GOT3 (cell line): ENCODE measurements around the gene XRCC4.
"Not testable (repeated sequence)": the region's sequence is repeated elsewhere in the genome, so short reads cannot be mapped to it uniquely, and the experiment has no call there.

ENCODE experiments used
- DNase-seq: peaks from one replicate; lab custom pipeline; 2025; ENCODE audit warnings: mixed read lengths; lab: John Stamatoyannopoulos, UW

The XRCC4 gene

DNA sequence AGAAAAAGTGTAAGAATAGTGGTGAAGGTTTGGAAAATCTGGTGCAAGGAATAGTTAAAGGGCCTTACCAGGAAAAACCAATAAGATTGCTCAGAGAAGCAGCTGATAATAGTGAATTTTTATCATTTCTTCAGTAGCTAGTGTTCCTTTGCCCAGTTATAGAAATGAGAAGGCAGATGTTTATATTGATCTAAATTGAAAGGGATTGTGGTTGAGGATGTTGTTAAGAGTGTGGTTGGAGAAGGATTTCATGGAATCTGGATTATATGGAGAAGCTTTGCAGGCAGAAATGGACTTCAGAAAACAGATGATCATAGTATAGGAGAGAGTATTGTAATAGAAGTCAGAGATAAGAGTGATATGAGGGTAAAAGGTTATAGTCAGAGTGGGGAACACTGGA, 102.6 kb downstream of the XRCC4 start:
- no peak for DNase-seq

DNA sequence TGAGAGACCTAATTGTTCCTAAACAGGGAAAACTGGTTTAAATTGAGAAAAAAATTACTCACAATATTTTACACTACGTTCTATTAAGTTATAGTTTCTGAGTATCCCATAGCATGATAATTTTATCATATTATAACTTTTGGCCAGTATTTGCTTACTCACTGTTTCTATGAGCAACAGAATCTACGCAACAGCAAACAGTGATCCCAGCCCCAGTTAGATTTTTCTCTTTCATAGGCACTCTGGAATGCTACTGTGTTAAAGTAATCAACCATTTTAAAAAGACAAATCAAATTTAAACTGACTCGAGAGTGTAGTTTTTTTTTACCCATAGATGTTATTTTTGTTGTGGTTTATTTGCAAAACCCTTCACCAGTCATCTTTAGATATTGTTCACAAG, 107.2 kb downstream of the XRCC4 start:
- DNase-seq: no peak

DNA sequence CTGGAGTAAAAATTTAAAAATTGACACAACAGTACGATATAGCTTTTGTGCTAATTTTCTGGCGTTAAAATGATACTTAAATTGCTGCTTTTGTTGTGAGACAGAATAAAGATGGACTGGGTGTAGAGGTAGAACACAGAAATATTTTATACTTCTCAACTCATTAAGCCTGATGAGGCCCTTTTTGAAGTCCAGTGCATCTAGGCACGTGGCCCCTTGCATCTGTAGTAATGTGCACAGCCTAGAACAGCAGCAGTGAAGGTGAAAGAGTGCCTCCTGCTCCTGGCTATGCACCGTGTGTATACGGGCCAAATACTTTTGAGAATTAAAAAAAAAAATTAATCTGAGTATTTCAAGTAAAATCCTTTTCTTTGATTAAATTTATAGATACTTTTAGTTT, 115.6 kb downstream of the XRCC4 start:
- no peak for DNase-seq

DNA sequence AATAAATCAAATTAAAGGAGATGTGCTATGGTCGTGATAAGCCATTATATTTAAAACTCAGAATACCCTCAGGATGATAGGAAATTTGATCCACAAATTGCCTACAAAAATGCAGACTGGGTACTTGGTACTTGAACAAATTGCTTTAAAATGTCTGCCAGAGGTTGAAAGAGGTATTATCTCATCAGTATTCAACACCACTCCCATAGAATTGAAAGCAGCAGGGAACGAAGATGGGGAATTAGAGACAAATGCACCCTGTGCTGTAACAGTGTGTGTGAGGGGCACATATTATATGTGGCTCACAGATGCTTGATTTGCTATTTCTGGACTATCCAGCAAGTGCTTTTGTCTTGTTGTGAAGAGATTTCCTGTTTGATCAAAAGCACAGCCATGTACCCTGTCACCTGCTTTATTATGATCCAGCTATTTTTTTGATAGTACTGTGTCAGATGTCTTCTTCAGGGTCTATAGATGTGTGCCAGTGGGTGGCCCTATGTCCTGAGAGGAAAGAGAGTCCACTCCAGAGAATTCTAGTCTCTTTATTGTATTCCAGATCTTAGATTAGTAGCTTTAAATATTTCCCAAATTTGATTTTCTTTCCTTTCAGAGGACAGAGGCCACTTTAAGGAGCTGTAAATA, 120.1 kb downstream of the XRCC4 start:
- DNase-seq: no peak

DNA sequence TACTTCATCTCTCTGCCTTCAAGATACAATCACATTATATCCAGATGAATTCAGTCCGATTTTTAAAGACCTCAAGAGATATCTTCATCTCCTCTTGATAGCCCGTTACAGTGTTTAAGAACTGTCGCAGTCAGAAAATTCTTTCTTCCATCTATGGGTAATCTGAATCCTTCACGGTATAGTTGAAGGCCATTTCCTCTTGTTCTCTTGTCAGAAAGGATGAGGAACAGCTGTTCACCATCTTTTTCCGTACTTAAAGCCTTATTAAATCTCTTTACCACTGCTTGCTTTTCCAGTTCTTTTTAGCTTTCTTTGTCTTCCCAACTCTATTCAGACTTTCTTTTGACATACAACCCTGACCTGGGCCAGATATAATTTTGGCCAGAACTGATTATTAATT, 121.8 kb downstream of the XRCC4 start:
- DNase-seq: no peak

DNA sequence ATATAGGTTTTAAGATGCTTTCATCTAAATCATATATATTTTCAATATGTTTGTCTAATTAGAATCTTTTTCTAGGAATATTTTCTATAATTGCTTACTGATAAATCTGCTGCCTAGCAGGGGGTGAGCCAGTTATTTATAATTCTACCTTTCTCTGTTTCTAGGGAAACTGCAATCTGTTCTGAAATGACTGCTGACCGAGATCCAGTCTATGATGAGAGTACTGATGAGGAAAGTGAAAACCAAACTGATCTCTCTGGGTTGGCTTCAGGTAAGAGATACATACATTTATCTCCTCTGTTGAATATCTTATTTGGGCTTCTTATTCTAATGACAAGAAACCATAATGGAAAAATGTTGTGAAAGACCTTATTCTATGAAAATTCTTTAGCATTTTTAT, 127.3 kb downstream of the XRCC4 start:
- DNase-seq: no peak

DNA sequence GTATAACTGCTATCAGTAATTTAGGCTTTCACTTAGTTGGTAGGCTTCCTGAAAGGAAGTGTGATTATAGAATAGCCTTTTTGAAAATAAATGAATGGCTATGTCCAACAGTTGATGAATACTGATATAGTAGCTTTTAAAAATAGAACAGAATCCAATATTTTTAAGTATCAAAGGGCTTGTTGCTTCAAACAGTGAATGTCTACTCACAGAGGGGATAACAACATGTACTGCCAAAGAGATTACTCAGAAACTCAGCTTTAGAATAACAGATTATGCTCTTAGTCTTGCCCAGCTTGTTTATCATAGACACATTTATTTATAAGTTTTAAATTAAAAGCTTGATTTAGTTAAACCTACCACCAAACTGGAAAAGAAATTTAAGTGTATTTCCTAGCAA, 132.6 kb downstream of the XRCC4 start:
- DNase-seq: no peak

DNA sequence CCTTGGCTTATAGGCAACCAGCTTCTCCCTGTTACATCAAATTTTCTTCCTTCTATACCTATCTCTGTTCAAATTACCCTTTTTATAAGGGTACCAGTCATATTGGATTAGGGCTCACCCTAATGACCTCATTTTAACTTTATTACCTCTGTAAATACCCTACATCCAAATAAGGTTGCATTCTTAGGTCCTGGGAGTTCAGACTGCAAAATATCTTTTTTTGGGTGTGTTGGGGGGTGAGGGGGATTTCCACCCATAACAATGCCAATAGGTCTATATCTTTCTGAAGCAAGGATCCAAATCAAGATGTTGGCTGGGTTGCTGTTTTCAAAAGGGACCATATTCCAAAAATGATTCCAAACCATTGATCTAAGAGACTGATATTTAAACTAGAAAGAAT, 141.7 kb downstream of the XRCC4 start:
- DNase-seq: no peak

DNA sequence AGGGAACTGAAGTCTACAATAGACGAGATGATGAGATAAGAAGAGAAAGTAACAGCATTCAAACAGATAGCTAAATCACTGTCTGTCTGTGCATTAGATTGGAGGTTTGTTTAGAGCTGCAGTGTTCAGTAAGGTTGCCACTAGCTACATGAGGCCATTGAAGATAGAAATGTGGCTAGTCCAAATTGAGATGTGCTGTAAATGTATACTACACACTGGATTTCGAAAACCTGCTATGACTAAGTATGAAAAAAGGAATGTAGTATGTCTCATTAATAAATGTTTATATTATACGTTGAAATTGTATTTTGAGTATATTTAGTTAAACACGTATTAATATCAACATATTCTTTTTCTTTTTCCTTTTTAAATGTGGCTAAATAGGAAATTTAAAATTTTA, 142.1 kb downstream of the XRCC4 start:
- no peak for DNase-seq

DNA sequence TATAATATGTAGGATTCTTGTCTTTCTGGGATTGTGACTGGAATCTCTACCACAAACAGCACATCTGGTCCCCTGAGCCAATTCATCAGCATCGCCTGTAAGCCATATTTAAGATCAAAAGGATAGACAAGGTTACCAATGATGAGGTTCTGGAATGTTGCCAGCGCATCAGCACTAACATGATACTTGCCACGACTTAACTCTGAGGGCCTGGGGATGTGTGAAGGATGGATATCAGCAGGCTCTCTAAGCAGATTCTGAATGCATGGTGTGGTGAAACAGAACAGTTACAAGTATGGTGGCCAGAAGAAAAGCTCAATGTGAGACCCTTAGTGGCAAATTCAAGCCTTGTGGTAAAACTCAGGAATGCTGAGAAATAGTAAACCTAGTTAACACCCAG, 143.0 kb downstream of the XRCC4 start:
- no peak for DNase-seq

DNA sequence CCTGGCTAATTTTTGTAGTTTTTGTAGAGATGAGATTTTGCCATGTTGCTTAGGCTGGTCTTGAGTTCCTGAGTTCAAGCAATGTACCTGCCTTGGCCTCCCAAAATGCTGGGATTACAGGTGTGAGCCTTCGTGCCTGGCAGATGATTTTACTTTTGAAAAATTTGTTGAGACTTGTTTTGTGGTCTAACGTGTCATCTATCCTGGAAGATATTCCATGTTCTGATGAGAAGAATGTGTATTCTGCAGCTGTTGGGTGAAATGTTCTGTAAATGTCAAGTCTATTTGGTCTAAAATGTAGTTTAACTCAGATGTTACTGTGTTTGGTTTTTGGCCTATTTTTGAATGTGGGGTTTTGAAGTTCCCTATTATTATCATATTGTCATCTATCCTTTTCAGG, 145.6 kb downstream of the XRCC4 start:
- DNase-seq: no peak

DNA sequence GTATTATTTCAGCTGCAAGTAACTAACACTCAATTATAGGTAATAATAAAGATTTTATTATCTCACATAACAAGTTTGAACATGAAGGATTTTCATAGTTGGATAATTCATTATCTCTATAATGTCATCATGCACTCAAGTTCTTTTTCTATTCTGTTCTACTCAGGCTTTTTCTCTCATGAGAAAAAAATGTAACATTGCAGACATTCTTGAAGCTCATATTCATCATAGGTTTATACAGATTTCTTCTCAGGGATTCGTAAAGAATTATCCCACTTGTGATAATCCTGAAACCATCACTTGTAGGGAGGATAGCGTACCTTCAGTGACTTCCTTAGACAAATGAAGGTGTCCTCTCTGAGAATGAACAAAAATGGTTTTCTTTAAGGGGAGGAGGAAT, 150.3 kb downstream of the XRCC4 start:
- no peak for DNase-seq

DNA sequence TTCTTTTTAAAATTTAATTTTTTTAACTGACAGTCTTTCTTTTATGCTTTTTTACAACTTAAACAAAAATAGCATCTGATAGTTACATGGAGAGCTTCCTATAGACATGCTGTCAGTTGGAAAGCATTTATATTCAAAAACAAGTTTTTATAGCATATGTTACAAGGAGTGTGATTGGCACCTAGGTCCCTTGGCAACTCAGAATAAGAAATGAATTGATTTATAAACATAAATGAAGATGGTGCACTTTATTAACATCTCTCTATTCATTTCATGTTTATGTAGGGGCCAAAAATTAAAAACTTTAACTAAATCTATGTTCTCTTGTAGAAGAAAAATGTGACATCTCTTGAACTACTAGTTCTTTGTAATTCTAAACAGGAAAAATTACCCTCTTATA, 153.2 kb downstream of the XRCC4 start:
- DNase-seq: no peak

DNA sequence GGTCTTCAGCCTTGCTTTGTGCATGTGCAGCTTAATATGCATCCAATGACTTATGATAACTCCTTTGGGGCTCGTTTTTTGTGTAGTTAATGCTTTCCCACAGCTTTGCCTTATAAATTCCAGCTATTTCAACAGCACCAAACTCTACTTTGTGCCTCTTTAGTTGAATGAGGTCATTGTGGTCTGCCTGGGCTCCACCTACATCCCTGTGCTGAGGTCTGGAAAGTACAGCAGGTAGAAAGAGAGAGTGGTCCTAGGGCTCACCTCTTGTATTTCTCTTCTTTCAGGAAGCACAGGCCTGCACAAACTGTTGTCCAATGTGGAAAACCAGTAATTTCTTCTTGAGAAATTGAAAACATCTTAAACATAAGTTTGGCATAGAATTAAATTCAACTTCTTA, 167.2 kb downstream of the XRCC4 start:
- DNase-seq: no peak

DNA sequence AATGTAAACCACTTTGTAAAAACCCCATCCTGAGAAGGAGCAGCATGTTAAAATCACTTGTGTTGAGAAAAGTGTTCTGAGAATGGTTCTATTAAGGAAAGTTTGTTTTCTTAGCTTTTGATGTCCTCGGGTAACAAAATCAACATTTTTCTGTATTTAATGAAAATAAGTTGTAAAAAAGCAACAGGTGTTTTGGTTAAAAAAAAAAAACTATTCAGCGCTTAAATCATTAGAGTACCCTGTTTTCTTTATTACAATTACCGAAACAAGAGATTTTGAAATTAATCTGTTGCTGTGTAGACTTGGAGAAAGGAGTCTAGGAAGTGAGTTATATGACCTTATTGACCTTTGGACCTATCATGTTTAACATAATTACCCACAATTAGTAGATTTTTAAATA, 167.7 kb downstream of the XRCC4 start:
- DNase-seq: no peak

DNA sequence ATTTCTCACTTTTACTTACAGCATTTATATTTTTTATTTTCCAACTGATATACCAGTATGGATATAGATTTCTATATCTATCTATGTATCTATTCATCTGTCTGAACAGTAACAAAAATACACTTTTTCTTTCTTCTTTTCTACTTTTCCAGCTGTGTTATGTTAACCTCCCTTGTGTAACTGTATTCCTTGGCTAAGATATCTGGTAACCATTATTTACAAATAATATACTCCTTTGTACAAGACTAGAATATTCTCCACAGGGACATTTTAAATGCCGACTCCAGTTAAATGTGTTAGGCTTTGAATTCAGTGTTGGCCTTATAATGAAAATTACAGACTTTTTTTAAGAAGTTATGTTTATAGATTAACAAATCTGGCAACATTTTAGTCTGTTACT, 168.7 kb downstream of the XRCC4 start:
- no peak for DNase-seq

DNA sequence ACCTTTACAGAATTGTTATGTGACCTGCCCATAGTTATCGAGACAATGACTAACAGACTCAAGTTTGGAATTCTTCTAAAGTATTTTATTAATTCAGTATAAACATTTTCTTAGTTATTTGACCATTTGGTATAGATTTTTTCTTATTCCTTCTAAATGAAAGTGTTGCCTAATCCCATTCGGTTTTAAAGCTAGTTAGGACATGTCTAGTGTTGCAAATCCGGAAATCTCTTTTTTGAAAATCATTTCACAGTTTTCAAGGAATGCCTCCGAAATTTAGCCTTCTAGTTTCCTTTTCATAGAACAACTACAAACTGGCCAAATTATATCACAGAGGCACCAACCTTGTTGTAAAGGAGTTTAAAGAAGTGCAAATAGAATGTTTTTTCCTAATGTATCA, 171.8 kb downstream of the XRCC4 start:
- DNase-seq: no peak

DNA sequence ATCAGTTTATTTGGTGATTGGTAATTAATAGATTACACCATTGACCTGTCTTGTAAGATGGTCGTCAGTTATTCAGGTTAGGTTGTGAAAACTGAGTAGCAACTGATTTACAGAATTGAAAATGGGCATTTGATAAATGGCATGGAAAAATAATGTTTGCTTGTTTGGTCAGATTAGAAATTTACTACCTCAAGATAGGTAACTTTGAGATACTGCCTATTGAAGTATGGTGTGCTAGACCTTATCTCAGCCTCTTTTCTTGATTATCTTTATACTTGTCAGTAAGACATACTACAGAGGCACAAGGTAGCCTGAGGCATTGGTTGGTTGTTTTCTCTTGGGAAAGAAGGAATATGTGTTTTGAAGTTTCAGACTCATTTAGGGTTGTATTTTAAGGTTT, 174.5 kb downstream of the XRCC4 start:
- DNase-seq: no peak

DNA sequence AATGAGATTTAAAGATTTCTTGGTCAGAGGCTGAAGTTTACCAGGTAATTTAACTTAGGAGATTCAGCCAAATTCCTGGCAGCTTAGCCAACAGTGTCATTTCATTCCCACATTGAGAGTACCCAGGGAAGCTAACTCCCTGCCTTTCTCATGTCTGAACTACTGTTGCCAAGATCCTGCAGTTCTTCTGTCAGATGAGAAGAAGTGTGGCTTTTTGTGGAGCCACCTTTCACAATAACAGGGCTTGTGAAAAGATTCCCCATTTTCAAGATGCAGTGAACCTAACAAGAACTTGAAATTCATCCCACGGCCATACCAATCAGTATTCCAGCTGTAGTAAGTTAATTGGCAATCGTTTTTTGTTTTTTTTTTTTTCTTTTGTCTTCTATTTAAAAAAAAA, 176.4 kb downstream of the XRCC4 start:
- no peak for DNase-seq

DNA sequence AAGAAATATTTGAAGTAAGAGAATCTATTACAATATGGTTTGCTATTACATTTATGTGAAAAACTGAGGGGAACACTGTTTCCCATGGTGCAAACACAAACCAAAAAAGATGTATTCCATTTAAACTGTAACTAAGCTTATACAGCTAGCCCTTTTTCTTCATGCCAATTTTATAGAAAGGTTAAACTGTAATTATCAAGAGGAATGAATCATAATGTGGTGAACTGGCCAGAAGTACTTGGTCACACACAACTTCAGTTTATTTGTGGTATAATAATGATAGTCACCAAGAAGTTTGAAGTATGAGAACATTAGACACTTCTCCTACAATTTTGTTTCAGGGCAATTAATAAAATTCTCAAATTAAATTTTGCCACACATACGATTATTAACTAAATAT, 177.9 kb downstream of the XRCC4 start:
- DNase-seq: no peak

DNA sequence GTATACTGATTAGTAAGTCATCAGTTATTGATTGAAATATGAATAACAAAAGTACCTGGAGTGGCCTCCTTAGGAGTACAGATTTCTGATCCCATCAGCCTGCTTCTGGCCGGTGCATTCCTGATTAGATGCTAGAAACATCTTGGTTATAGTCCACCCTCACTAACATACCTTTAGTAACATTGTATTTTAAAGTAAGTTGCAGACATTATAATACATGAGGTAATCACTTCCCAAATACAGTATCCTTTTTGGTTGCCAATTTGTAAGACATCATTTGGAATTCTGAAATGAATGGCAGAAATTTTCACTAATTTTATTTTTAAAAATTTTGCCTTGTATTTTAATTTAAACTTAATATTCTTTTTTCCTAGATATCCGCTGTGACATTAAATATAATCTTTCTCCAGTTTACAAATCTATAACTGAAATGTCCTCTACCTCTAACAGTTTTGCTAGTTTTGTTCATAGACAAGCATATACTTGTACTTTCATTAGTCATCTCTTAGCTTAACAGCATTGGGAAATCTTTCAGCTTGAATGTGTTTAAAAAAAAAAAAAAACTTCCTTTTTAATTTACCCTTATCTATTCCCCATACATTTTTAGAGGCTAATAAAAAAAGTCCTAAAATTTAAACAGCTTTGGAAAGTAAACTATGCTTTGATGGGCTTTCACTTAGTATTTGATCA, 178.9 kb downstream of the XRCC4 start:
- no peak for DNase-seq

DNA sequence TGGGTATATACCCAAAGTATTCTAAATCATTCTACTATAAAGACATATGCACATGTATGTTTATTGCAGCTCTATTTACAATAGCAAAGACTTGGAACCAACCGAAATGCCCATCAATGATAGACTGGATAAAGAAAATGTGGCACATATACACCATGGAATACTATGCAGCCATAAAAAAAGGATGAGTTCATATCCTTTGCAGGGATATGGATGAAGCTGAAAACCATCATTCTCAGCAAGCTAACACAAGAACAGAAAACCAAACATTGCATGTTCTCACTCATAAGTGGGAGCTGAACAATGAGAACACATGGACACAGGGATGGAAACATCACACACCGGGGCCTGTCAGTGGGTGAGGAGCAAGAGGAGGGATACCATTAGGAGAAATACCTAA, 180.3 kb downstream of the XRCC4 start:
- DNase-seq: not testable (repeated sequence)

DNA sequence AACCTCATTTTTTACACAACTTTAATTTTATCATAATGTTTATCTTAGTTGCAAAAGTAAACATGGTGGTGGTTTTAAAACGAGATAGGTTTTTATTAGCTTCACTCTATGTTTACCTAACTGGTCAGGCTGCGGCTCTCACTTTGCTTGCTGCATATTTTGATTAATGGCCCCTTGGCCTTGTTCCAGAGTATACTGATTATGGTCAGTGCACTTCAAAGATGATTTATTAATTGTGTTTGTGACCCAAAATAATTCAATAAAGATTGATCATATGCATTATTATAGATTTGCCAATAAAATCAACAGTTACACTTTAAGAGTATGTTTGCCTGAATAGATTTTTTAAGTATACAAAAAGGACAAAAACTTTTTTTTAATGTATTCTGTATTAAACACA, 188.0 kb downstream of the XRCC4 start:
- no peak for DNase-seq

DNA sequence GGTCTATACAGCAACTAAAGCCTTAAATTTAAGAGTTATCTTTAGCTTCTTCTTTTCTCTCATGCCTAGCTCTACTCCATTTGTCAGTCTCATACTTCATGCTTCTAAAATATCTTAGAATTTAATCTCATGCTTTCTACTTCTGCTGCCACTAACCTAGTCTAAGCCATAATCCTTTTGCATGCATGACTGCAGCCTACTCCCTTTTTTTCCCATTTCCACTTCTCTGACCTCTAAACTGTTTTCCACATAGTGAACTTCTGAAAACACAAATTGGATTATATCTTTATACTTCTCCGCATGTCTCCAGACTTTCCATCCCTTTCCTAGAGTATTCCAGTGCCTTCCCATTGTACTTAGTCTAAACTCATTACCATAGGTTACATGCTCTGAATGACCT, 193.0 kb downstream of the XRCC4 start:
- no peak for DNase-seq
